HG03342 (cell line): ENCODE measurements around the gene MSANTD7.
"Not testable (repeated sequence)": the region's sequence is repeated elsewhere in the genome, so short reads cannot be mapped to it uniquely, and the experiment has no call there.

Experiments
- ATAC-seq: cut with Tn5 transposase; IDR thresholded peaks from one replicate; pipeline ENCODE4 v1.9.1; 2021; ENCODE audit warnings: mild to moderate bottlenecking, moderate library complexity; ENCODE audit not compliant: unreplicated experiment

Gene MSANTD7

GRCh38 chr10:14837757-14838581 lies at the start of gene MSANTD7, which contains the start of the genes CDNF and HSPA14:
TSS of gene MSANTD7 (plus strand) at chr10:14838306. CDS start at chr10:14842285, 3,979 bp downstream.
TSS of gene CDNF (minus strand) at chr10:14838037. CDS start at chr10:14837946, 91 bp downstream.
TSS of gene HSPA14 (plus strand) at chr10:14838306. CDS start at chr10:14838403, 97 bp downstream.
- ATAC-seq = peak; percentile 93

- no peak for ATAC-seq
Measured at GRCh38 chr10:14798636-14799035, 39.5 kb upstream of the MSANTD7 start.

- no peak for ATAC-seq
Measured at GRCh38 chr10:14800397-14800796, 37.7 kb upstream of the MSANTD7 start.

GRCh38 chr10:14801723-14802122 lies 36.4 kb upstream of the MSANTD7 start:
- ATAC-seq = no peak

- ATAC-seq = no peak
Measured at GRCh38 chr10:14803827-14804226, 34.3 kb upstream of the MSANTD7 start.

- no peak for ATAC-seq
Measured at GRCh38 chr10:14806318-14806717, 31.8 kb upstream of the MSANTD7 start.

- ATAC-seq = no peak
Measured at GRCh38 chr10:14810969-14811953, 26.8 kb upstream of the MSANTD7 start.

GRCh38 chr10:14812271-14812670 lies 25.8 kb upstream of the MSANTD7 start:
- ATAC-seq = no peak

GRCh38 chr10:14815681-14816080 lies 22.4 kb upstream of the MSANTD7 start:
- no peak for ATAC-seq

- not testable (repeated sequence) for ATAC-seq
Measured at GRCh38 chr10:14816717-14817116, 21.4 kb upstream of the MSANTD7 start.

GRCh38 chr10:14820010-14820774 lies 17.9 kb upstream of the MSANTD7 start:
- ATAC-seq = no peak

GRCh38 chr10:14820775-14821154 lies 17.3 kb upstream of the MSANTD7 start:
- no peak for ATAC-seq

- ATAC-seq = no peak
Measured at GRCh38 chr10:14821635-14822375, 16.3 kb upstream of the MSANTD7 start.

- ATAC-seq = no peak
Measured at GRCh38 chr10:14822879-14823755, 15.0 kb upstream of the MSANTD7 start.

GRCh38 chr10:14823966-14824365 lies 14.1 kb upstream of the MSANTD7 start:
- ATAC-seq = no peak

- no peak for ATAC-seq
Measured at GRCh38 chr10:14826076-14826829, 11.9 kb upstream of the MSANTD7 start.

- ATAC-seq = no peak
Measured at GRCh38 chr10:14833106-14833505, 5.0 kb upstream of the MSANTD7 start.

- ATAC-seq = no peak
Measured at GRCh38 chr10:14836208-14836607, 1.9 kb upstream of the MSANTD7 start.
